GM12873 (cell line): ENCODE results near the gene MEI4.

Source experiments
- CTCF ChIP-seq: IDR thresholded peaks from 2 replicates; pipeline ENCODE4 v1.5.1; 2012; ENCODE audit warnings: low read depth, mild to moderate bottlenecking, moderate library complexity, low read length, control low read depth; ENCODE audit not compliant: insufficient read depth; ENCODE audit errors: missing control alignments

MEI4 gene

GRCh38 chr6:77652739-77653138 lies at the start of gene MEI4:
Gene MEI4 (plus strand): TSS chr6:77653039. CDS start chr6:77690672, 37,633 bp downstream.
- no peak for TF ChIP-seq CTCF

- TF ChIP-seq CTCF = no peak
These were observed 48.4 kb upstream of the MEI4 start for GRCh38 chr6:77604476-77604875.

- TF ChIP-seq CTCF = no peak
These were observed 45.8 kb upstream of the MEI4 start for GRCh38 chr6:77607004-77607403.

GRCh38 chr6:77609106-77609505 lies 43.7 kb upstream of the MEI4 start:
- TF ChIP-seq CTCF = no peak

GRCh38 chr6:77619114-77619513 lies 33.7 kb upstream of the MEI4 start:
- no peak for TF ChIP-seq CTCF

- TF ChIP-seq CTCF = peak; percentile 50
These were observed 32.5 kb upstream of the MEI4 start for GRCh38 chr6:77620278-77620882.

- no peak for TF ChIP-seq CTCF
These were observed 28.3 kb upstream of the MEI4 start for GRCh38 chr6:77624515-77624914.
